PC-3 (cell line): Measurements from ENCODE around the gene TFB2M. TPM values are rescaled to one million over a fixed set of nuclear protein-coding genes. Genes with fewer than 3 reads are reported as not detected.

ENCODE experiments used
- ATAC-seq: fragments of 200-7000 bp; cut with Tn5 transposase; 2 replicates; pipeline ENCODE4 v1.9.1; 2020; ENCODE audit warnings: mild to moderate bottlenecking, moderate library complexity
- BruUV-seq: library from RNA; stranded (reverse); fragments of 400-500 nt; replicated peaks from 2 replicates; lab custom pipeline; 2021; lab: Mats Ljungman, UMichigan
- CTCF ChIA-PET: fragments of 300-600 bp; sonication (Branson Sonifier 250); formaldehyde crosslinking; loops from one replicate; lab custom pipeline; 2022; ENCODE audit warnings: antibody characterized with exemption; lab: Charles Lee
- POLR2A ChIA-PET: fragments of 300-600 bp; sonication (Branson Sonifier 250); formaldehyde crosslinking; loops from one replicate; lab custom pipeline; 2022; ENCODE audit warnings: antibody characterized with exemption; ENCODE audit not compliant: unreplicated experiment; lab: Charles Lee
- DNase-seq: peaks from one replicate; pipeline ENCODE4 v3.0.0-alpha.2; 2015
- H2AFZ ChIP-seq: fragments of 300-600 bp; sonication (generic); 2 replicates; pipeline ENCODE4 v1.6.0; 2016; ENCODE audit warnings: antibody characterized with exemption, low read length
- H3F3A ChIP-seq: fragments of 300-600 bp; sonication (generic); one replicate; pipeline ENCODE4 v1.6.0; 2017; ENCODE audit warnings: antibody characterized with exemption, low read length, control low read depth, mild to moderate bottlenecking; ENCODE audit not compliant: unreplicated experiment
- H3K27ac ChIP-seq: fragments of 300-600 bp; sonication (generic); 2 replicates; pipeline ENCODE4 v1.5.1; 2016; ENCODE audit warnings: mild to moderate bottlenecking, low read length
- H3K27me3 ChIP-seq: fragments of 300-600 bp; sonication (generic); 2 replicates; pipeline ENCODE4 v1.6.1; 2016; ENCODE audit warnings: low read length, mixed read lengths
- H3K36me3 ChIP-seq: fragments of 300-600 bp; sonication (generic); 2 replicates; pipeline ENCODE4 v1.6.1; 2016; ENCODE audit warnings: low read depth, mixed run types, low read length, mixed read lengths
- H3K4me1 ChIP-seq: fragments of 300-600 bp; sonication (generic); 2 replicates; pipeline ENCODE4 v1.5.1; 2016; ENCODE audit warnings: low read length; ENCODE audit not compliant: insufficient read depth
- H3K4me2 ChIP-seq: fragments of 300-600 bp; sonication (generic); 2 replicates; pipeline ENCODE4 v1.6.0; 2016; ENCODE audit warnings: low read length
- H3K4me3 ChIP-seq: fragments of 300-600 bp; sonication (generic); 2 replicates; pipeline ENCODE4 v1.5.1; 2016; ENCODE audit warnings: mild to moderate bottlenecking, low read length, mixed read lengths
- H3K79me2 ChIP-seq: fragments of 300-600 bp; sonication (generic); 2 replicates; pipeline ENCODE4 v1.6.1; 2017; ENCODE audit warnings: low read length, mixed read lengths
- H3K9ac ChIP-seq: fragments of 300-600 bp; sonication (generic); 2 replicates; pipeline ENCODE4 v1.6.0; 2016; ENCODE audit warnings: mild to moderate bottlenecking, low read length
- H3K9me2 ChIP-seq: fragments of 300-600 bp; sonication (generic); replicated peaks from 2 replicates; pipeline ENCODE4 v1.6.1; 2016; ENCODE audit warnings: mixed run types, low read length, mixed read lengths
- H3K9me3 ChIP-seq: fragments of 300-600 bp; sonication (generic); 2 replicates; pipeline ENCODE4 v1.6.1; 2016; ENCODE audit warnings: low read length, mixed read lengths
- H4K20me1 ChIP-seq: fragments of 300-600 bp; sonication (generic); 2 replicates; pipeline ENCODE4 v1.6.1; 2016; ENCODE audit warnings: low read length, mixed read lengths
- CTCF ChIP-seq: fragments of 300-600 bp; sonication (generic); conservative IDR thresholded peaks from 2 replicates; pipeline ENCODE4 v1.5.1; 2017; ENCODE audit warnings: antibody characterized with exemption, low read depth, mild to moderate bottlenecking, low read length
- EZH2 ChIP-seq: fragments of 300-600 bp; sonication (generic); IDR thresholded peaks from one replicate; pipeline ENCODE4 v1.6.1; 2017; ENCODE audit warnings: antibody characterized with exemption, mild to moderate bottlenecking, low read length; ENCODE audit not compliant: unreplicated experiment
- EZH2phosphoT487 ChIP-seq: fragments of 300-600 bp; sonication (generic); IDR thresholded peaks from 2 replicates; pipeline ENCODE4 v1.6.1; 2018; ENCODE audit warnings: mild to moderate bottlenecking, antibody characterized with exemption, low read length, borderline replicate concordance
- intact Hi-C: fragments of 100-400 bp; cut with micrococcal nuclease; formaldehyde crosslinking; loops from 2 replicates; pipeline ENCODE4 v1.9.0; 2023
- total RNA-seq: library from RNA; depleted of rRNA; stranded (reverse); fragments of >200 nt; gene quantifications from 2 replicates; pipeline ENCODE4 v1.2.3, GENCODE V29; 2014

The TFB2M gene
- total RNA-seq, 1 experiment from 2014 or later = 47.0 TPM

DNA sequence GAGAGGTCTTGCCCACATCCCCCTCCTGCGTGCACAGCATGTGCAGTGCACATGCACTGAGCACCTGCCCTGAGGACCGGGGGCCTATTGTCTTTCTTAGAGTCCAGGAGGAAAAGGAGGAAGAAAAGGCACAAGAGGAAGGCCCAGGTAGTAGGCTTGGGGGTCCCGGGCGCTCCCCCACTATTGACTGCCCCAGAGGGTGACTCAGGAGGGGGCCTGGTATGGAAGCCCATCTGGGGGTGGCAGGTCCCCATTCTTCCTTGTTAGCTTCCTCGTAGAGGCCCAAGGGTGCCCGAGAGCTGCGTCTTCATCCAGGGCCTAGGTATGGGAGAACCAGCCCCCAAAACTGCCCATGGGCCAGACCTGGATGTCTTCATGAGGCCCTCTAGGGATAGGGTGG, 54.9 kb downstream of the TFB2M start:
- Histone ChIP-seq H3K4me3 (no peak overlapping the region), H3K9ac (no peak overlapping the region), H3K9me3 (peaks cover 15% of the 10 kb centered on the region), H3K27me3 (no peaks in the 10 kb centered on the region), H3K79me2 (peaks cover 9% of the 10 kb centered on the region), H3K4me2 (no peak overlapping the region), H2AFZ (no peak overlapping the region), H3F3A (no peaks in the 10 kb centered on the region), H3K36me3 (0 out of 2 replicates have a peak, but pooled peaks cover 4% of the 10 kb centered on the region), H3K27ac (no peak overlapping the region), H4K20me1 (no peaks in the 10 kb centered on the region), H3K9me2 (no peaks in the 10 kb centered on the region), H3K4me1 (peaks cover under 1% of the 10 kb centered on the region; the same call in 1 of the 2 replicates)
- TF ChIP-seq CTCF (no peak), EZH2 (no peak), EZH2phosphoT487 (no peak)
- BruUV-seq = no TSS peak
- no peak for ATAC-seq
- POLR2A ChIA-PET = no interaction called here
- DNase-seq = no peak
- intact Hi-C loops = no loop called here
- CTCF ChIA-PET = no interaction called here

DNA sequence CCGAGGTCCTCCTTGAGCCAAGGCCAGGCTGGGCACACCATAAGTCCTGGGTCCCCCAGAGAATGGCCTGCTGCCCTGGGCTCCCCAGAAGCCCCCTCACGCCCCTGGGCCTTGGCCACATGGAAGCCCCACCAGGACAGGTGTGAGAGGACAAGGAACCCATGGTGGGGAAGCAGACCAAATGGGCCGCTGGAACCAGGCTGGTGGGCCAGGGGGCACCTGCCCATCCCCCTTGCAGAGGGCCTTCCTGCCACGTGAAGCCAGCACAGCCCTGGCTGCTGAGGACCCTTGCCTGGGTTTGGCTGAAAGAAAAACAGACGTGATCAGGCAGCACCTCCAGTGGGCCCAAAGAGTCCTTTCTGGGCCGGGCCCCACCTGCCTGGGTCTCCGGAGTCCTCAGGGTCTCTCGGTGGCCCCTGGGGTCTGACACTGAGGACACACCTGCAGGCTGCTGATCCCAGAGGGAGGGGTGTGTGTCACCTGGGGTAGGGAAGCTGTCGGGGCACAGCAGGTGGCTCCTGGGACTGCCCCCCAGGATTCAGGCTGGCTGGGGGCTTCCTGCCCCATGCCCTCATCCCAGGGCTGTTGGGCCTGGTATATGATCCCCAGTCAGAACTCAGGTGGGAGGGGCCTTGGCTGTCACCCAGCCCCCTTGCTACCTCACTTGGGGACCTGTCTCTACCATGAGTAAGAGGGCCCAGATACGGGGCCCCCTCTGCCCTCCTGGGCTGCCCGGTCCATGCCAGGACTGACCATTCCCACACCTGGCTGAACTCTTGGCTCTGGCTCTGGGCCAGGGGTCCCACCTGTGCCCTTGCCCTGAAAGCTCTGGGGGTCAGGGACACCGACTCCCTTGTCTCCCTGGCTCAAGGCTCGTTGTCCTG, 55.7 kb downstream of the TFB2M start:
- Histone ChIP-seq H3K79me2 (peaks cover 17% of the 10 kb centered on the region), H3K9me2 (no peaks in the 10 kb centered on the region), H3K9me3 (peaks cover 7% of the 10 kb centered on the region), H4K20me1 (no peaks in the 10 kb centered on the region), H3K27me3 (no peaks in the 10 kb centered on the region), H3K4me3 (no peak overlapping the region), H3K36me3 (0 out of 2 replicates have a peak, but pooled peaks cover 4% of the 10 kb centered on the region), H3K4me1 (peaks cover 9% of the 10 kb centered on the region), H3F3A (no peaks in the 10 kb centered on the region), H3K27ac (no peak overlapping the region), H3K4me2 (no peak overlapping the region), H2AFZ (no peak overlapping the region), H3K9ac (no peak overlapping the region)
- no TSS peak for BruUV-seq
- intact Hi-C loops = no loop called here
- TF ChIP-seq CTCF (no peak), EZH2phosphoT487 (no peak), EZH2 (no peak)
- DNase-seq (no peak), ATAC-seq (no peak)
- ChIA-PET CTCF (no interaction called here), POLR2A (no interaction called here)
